Left lung (tissue), 10 donors: ENCODE results near the gene P2RX3. TPM values are rescaled to one million over a fixed set of nuclear protein-coding genes. Genes with fewer than 3 reads are reported as not detected.

Experiments used
- ATAC-seq: fragments of 200-7000 bp; cut with Tn5 transposase; one replicate; pipeline ENCODE4 v1.9.1; 2020; ENCODE audit warnings: moderate library complexity
- DNase-seq, 4 donors: peaks; one replicate each; pipeline ENCODE4 v3.0.0-alpha.2; 2013 to 2020
- H3K27ac ChIP-seq, 2 donors: fragments of 200-600 bp; sonication (generic) in 1 of 2; one replicate each; pipeline versions ENCODE4 v1.5.0 to v1.8.0; 2020 to 2021
- H3K27me3 ChIP-seq, 2 donors: fragments of 200-600 bp; sonication (generic) in 1 of 2; one replicate each; pipeline versions ENCODE4 v1.5.0 to v1.8.0; 2020 to 2021
- H3K36me3 ChIP-seq, 2 donors: fragments of 200-600 bp; sonication (generic) in 1 of 2; one replicate each; pipeline versions ENCODE4 v1.5.0 to v1.8.0; 2020 to 2021
- H3K4me1 ChIP-seq, 2 donors: fragments of 200-600 bp; one replicate each; pipeline ENCODE4 v1.8.0; 2021
- H3K4me3 ChIP-seq, 2 donors: fragments of 200-600 bp; sonication (generic) in 1 of 2; one replicate each; pipeline versions ENCODE4 v1.5.0 to v1.8.0; 2020 to 2021; ENCODE audit warnings: mild to moderate bottlenecking in 1 of 2
- H3K9me3 ChIP-seq, 2 donors: fragments of 200-600 bp; sonication (generic) in 1 of 2; one replicate each; pipeline versions ENCODE4 v1.5.0 to v1.8.0; 2020 to 2021
- CTCF ChIP-seq, 2 donors: fragments of 200-600 bp; sonication (generic) in 1 of 2; IDR thresholded peaks; one replicate each; pipeline versions ENCODE4 v1.5.0 to v1.8.0; 2021; ENCODE audit warnings: antibody characterized with exemption in 2 of 2
- intact Hi-C, 2 donors: fragments of 100-400 bp; cut with DNase I; formaldehyde crosslinking; loops; one replicate each; pipeline versions ENCODE4 v1.11.2 to v1.14.2; 2022
- polyA plus RNA-seq, 6 donors: library from polyadenylated mRNA; unstranded; fragments of 120-200 nt; gene quantifications; one replicate each; pipeline ENCODE4 v1.2.1, GENCODE V29; 2013; ENCODE audit not compliant: insufficient read length in 6 of 6
- total RNA-seq, 2 donors: library from RNA; stranded (reverse); fragmentation: NEBNext Ultra II Directional; extraction: Animal tissue kit (Norgen Biotek cat#: 25700); gene quantifications; one replicate each; pipeline ENCODE4 v1.2.1, GENCODE V29; 2021
- donor health status: DM: no; HTN: yes; CAD: no.
- donor health status: DM: no; HTN: no; CAD: no.

The P2RX3 gene
- total and polyA plus RNA-seq, 8 donors: 0.17 to 0.58 (median 0.28) TPM; not detected in 2

GRCh38 chr11:57344826-57345225, 6.7 kb downstream of the P2RX3 start:
- Histone ChIP-seq H3K27ac (no peak overlapping the region), H3K9me3 (no peaks in the 10 kb centered on the region), H3K4me1 (peaks cover 0 to 11% of the 10 kb centered on the region in 2 donors), H3K36me3 (no peaks in the 10 kb centered on the region), H3K4me3 (no peak overlapping the region), H3K27me3 (no peaks in the 10 kb centered on the region)
- no peak for ATAC-seq
- intact Hi-C loops: loop anchor here in 1 of 2 donors (5.0 kb wide), 1 partner anchor 137 kb away; no protein-coding TSS in a partner anchor
- TF ChIP-seq CTCF (IDR thresholded peaks at IDR 0.05): no peak
- no peak for DNase-seq

GRCh38 chr11:57345555-57346211, 7.5 kb downstream of the P2RX3 start:
- ATAC-seq: peak; percentile 92
- peaks cover 0 to 16% of the 10 kb centered on the region in 2 donors for H3K4me1 ChIP-seq
- no peaks in the 10 kb centered on the region for H3K9me3 ChIP-seq
- no peaks in the 10 kb centered on the region for H3K36me3 ChIP-seq
- H3K27me3 ChIP-seq: no peaks in the 10 kb centered on the region
- no peak overlapping the region for H3K4me3 ChIP-seq
- DNase-seq: peak in 2 of 4 donors; percentile 57 to 65
- peak; percentile 83 to 94 for TF ChIP-seq CTCF (IDR thresholded peaks at IDR 0.05)
- intact Hi-C loops: loop anchor here in 1 of 2 donors (5.0 kb wide), 1 partner anchor 137 kb away; no protein-coding TSS in a partner anchor
- no peak overlapping the region for H3K27ac ChIP-seq

- Histone ChIP-seq H3K4me3 (no peak overlapping the region), H3K36me3 (no peaks in the 10 kb centered on the region), H3K27ac (no peak overlapping the region), H3K9me3 (no peaks in the 10 kb centered on the region), H3K4me1 (peaks cover 0 to 16% of the 10 kb centered on the region in 2 donors), H3K27me3 (no peaks in the 10 kb centered on the region)
- no peak for ATAC-seq
- no peak for TF ChIP-seq CTCF (IDR thresholded peaks at IDR 0.05)
- no peak for DNase-seq
- intact Hi-C loops: loop anchor here in 1 of 2 donors (5.0 kb wide), 1 partner anchor 135 kb away; no protein-coding TSS in a partner anchor
Measured at GRCh38 chr11:57347336-57347735, 9.2 kb downstream of the P2RX3 start.

- TF ChIP-seq CTCF (IDR thresholded peaks at IDR 0.05): no peak
- intact Hi-C loops: loop anchor here in 1 of 2 donors (5.0 kb wide), 1 partner anchor 134 kb away; no protein-coding TSS in a partner anchor
- no peak for ATAC-seq
- H3K36me3 ChIP-seq: no peaks in the 10 kb centered on the region
- no peak overlapping the region for H3K27ac ChIP-seq
- H3K27me3 ChIP-seq: no peaks in the 10 kb centered on the region
- peaks cover 0 to 16% of the 10 kb centered on the region in 2 donors for H3K4me1 ChIP-seq
- no peaks in the 10 kb centered on the region for H3K9me3 ChIP-seq
- H3K4me3 ChIP-seq: no peak overlapping the region
- no peak for DNase-seq
Measured at GRCh38 chr11:57348052-57348451, 9.9 kb downstream of the P2RX3 start.

GRCh38 chr11:57348636-57349313, 10.6 kb downstream of the P2RX3 start:
- H3K4me3 ChIP-seq: no peak overlapping the region
- intact Hi-C loops: loop anchor here in 1 of 2 donors (5.0 kb wide), 1 partner anchor 134 kb away; no protein-coding TSS in a partner anchor
- DNase-seq (no peak), ATAC-seq (no peak)
- no peaks in the 10 kb centered on the region for H3K9me3 ChIP-seq
- H3K27ac ChIP-seq: no peak overlapping the region
- no peaks in the 10 kb centered on the region for H3K36me3 ChIP-seq
- no peaks in the 10 kb centered on the region for H3K27me3 ChIP-seq
- H3K4me1 ChIP-seq: peaks cover 0 to 16% of the 10 kb centered on the region in 2 donors
- TF ChIP-seq CTCF (IDR thresholded peaks at IDR 0.05): no peak
